DOHH2 (cell line): ENCODE results near the gene ERP27.

ENCODE experiments used
- CTCF ChIP-seq: fragments of 200-600 bp; sonication (generic); IDR thresholded peaks from one replicate; pipeline ENCODE4 v1.5.1; 2014; ENCODE audit warnings: antibody characterized with exemption, mild to moderate bottlenecking, low read depth, low read length; ENCODE audit not compliant: poor library complexity, severe bottlenecking
- EZH2phosphoT487 ChIP-seq: fragments of 200-600 bp; sonication (generic); IDR thresholded peaks from 2 replicates; pipeline ENCODE4 v1.6.1; 2017; ENCODE audit warnings: borderline replicate concordance, mild to moderate bottlenecking, antibody characterized with exemption, low read length, moderate library complexity, mixed read lengths

- TF ChIP-seq CTCF (no peak), EZH2phosphoT487 (no peak)
Observed at GRCh38 chr12:14937014-14937413, 1.3 kb downstream of the ERP27 start.
